ENCODE results near the gene PLEKHD1.
A peak's percentile ranks its signal among the peaks of the same experiment; 100 is the strongest.
"Not testable (repeated sequence)": the region's sequence is repeated elsewhere in the genome, so short reads cannot be mapped to it uniquely, and the experiment has no call there.

PLEKHD1 gene

DNA sequence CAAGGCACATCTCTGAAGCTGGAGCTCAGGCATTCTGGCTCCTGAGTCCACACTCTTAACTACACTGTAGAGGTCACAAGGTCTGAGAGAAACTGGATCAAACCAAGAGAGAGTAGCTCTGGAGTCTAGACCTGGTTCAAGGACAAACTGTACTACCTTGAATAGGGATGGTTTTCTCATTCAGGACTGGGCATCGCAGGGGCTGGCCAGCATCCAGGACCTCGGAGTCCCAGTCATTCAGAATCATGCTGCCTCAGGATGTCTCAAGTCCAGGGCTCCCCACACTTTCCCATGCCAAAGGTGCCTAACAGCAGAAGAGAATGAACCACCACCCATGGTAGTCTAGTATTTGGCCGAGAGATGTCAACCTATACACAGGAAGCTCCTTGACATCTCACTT lies 13.1 kb upstream of the PLEKHD1 start:
- Histone ChIP-seq H3K4me1 (ENCODE audit: control insufficient read depth, insufficient read depth, low read length) (no peaks in the 10 kb centered on the region), H3K4me3 (ENCODE audit: low read length) (no peak overlapping the region), H3K27me3 (ENCODE audit: control insufficient read depth, insufficient read depth, low read length) (no peaks in the 10 kb centered on the region), H3K9ac (ENCODE audit: low read length) (no peak overlapping the region), H3K36me3 (ENCODE audit: control insufficient read depth, insufficient read depth, low read length) (no peaks in the 10 kb centered on the region), H3K9me3 (ENCODE audit: control insufficient read depth, low read length) (no peaks in the 10 kb centered on the region)

DNA sequence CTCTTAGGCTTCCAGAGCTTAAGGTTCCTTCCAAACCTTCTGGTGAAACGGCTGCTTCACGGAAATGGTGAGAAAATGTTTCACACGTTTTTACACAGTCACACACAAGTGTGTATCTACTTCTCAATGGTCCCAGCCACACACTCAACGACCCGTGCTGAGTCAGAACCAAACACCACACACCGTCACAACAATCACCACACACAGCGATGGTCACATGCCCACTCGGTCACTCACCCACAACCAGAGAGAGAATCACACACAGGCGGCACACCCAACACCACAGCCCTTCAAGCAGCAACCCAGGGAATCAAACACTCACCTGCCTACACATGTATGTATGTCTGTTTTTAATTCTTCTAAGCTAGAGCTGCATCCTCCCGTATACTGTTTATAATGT lies 12.6 kb upstream of the PLEKHD1 start:
- Histone ChIP-seq H3K36me3 (ENCODE audit: control insufficient read depth, insufficient read depth, low read length) (no peaks in the 10 kb centered on the region), H3K9me3 (ENCODE audit: control insufficient read depth, low read length) (no peaks in the 10 kb centered on the region), H3K9ac (ENCODE audit: low read length) (no peak overlapping the region), H3K4me1 (ENCODE audit: control insufficient read depth, insufficient read depth, low read length) (no peaks in the 10 kb centered on the region), H3K27me3 (ENCODE audit: control insufficient read depth, insufficient read depth, low read length) (no peaks in the 10 kb centered on the region), H3K4me3 (ENCODE audit: low read length) (no peak overlapping the region)

DNA sequence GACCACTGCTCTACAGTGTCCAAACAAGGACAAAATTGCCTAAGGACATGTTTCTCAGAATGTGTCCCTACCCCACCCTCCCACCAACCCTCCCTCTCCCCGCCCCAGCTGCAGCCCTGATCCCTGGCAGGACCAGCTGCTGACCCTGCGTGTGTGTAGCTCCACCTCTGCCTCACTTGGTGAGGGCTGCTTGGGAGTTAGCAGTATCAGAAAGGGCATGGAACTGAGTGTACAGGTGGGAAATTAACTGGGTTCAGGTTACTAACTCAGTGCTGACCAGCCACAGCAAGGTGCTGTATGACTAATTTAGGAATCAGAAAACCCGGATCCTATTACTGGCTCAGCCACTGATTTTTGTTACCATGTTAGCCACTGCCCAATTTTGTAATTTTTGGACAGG lies 11.3 kb upstream of the PLEKHD1 start:
- H3K4me1 ChIP-seq (ENCODE audit: control insufficient read depth, insufficient read depth, low read length) = no peaks in the 10 kb centered on the region
- H3K4me3 ChIP-seq (ENCODE audit: low read length) = no peak overlapping the region
- no peaks in the 10 kb centered on the region for H3K9me3 ChIP-seq (ENCODE audit: control insufficient read depth, low read length)
- H3K36me3 ChIP-seq (ENCODE audit: control insufficient read depth, insufficient read depth, low read length) = no peaks in the 10 kb centered on the region
- no peaks in the 10 kb centered on the region for H3K27me3 ChIP-seq (ENCODE audit: control insufficient read depth, insufficient read depth, low read length)
- H3K9ac ChIP-seq (ENCODE audit: low read length) = no peak overlapping the region

DNA sequence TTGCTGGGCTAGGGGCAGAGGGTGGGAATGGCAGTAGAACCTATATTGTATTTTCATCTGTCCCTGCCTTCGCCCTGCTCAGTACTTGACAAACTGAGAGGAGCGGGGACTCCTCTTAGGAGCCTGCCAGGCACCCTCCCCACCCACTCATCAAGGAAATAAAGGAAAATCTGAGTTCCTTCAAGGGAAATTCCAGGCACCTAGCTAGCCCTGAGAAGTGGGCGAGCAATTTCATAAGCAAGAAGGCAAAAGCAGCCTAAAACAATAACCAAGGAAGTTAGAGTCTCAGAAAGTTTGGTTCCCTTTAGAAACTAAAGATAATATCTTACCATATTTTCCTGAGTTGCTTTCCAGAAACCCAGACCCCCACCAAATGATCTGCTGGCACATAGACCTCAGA lies 10.6 kb upstream of the PLEKHD1 start:
- no peaks in the 10 kb centered on the region for H3K9me3 ChIP-seq (ENCODE audit: control insufficient read depth, low read length)
- H3K4me3 ChIP-seq (ENCODE audit: low read length) = no peak overlapping the region
- no peak overlapping the region for H3K9ac ChIP-seq (ENCODE audit: low read length)
- H3K36me3 ChIP-seq (ENCODE audit: control insufficient read depth, insufficient read depth, low read length) = no peaks in the 10 kb centered on the region
- H3K4me1 ChIP-seq (ENCODE audit: control insufficient read depth, insufficient read depth, low read length) = no peaks in the 10 kb centered on the region
- H3K27me3 ChIP-seq (ENCODE audit: control insufficient read depth, insufficient read depth, low read length) = no peaks in the 10 kb centered on the region

DNA sequence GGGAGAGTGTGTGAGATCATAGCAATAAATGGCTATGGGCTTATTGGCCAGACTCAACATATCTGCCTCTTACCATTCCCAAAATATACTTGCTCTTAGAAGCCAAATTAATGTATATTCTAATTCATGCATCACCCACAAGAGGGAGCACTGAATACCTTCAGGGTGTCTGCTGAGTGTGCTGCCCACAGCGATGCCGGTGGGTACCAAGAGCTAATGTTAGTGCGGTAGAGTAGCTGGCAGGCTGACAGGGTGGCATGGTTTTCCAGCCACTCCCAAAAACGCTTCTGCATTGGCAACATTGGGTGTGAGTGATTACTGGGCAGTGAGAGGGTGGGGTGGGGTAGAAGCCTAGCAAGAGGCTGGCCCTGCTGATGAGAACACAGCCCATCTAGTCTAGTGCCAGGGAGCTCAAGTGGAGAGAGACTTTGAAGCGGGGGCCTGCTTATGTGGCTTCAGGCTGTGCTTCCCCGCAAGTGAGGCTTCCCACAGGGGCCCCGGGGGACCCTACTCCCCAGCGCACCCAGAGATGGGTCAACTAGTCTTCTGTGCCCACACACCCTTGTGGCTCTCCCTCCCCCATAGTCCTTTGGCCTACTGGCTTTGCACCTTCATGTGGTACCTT lies 9.2 kb upstream of the PLEKHD1 start:
- no peak overlapping the region for H3K4me3 ChIP-seq (ENCODE audit: low read length)
- no peaks in the 10 kb centered on the region for H3K36me3 ChIP-seq (ENCODE audit: control insufficient read depth, insufficient read depth, low read length)
- no peaks in the 10 kb centered on the region for H3K27me3 ChIP-seq (ENCODE audit: control insufficient read depth, insufficient read depth, low read length)
- H3K4me1 ChIP-seq (ENCODE audit: control insufficient read depth, insufficient read depth, low read length) = no peaks in the 10 kb centered on the region
- H3K9me3 ChIP-seq (ENCODE audit: control insufficient read depth, low read length) = no peaks in the 10 kb centered on the region
- H3K9ac ChIP-seq (ENCODE audit: low read length) = no peak overlapping the region

DNA sequence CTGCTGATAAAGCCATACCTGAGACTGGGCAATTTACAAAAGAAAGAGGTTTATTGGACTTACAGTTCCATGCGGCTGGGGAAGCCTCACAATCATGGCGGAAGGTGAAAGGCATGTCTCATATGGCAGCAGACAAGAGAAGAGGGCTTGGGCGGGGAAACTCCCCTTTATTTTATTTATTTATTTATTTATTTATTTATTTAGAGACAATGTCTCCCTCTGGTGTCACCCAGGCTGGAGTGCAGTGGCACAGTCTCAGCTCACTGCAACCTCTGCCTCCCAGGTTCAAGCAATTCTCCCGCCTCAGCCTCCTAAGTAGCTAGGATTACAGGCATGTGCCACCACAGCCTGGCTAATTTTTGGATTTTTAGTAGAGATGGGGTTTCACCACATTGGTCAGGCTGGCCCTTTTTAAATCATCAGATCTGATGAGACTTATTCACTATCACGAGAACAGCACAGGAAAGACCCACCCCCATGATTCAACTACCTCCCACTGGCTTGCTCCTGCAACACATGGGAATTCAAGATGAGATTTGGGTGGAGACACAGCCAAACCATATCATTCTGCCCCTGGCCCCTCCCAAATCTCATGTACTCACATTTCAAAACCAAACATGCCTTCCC lies 7.6 kb upstream of the PLEKHD1 start:
- H3K4me3 ChIP-seq (ENCODE audit: low read length); H3K9ac ChIP-seq (ENCODE audit: low read length); H3K27me3 ChIP-seq (ENCODE audit: control insufficient read depth, insufficient read depth, low read length); H3K36me3 ChIP-seq (ENCODE audit: control insufficient read depth, insufficient read depth, low read length); H3K9me3 ChIP-seq (ENCODE audit: control insufficient read depth, low read length); H3K4me1 ChIP-seq (ENCODE audit: control insufficient read depth, insufficient read depth, low read length): not testable (repeated sequence)

DNA sequence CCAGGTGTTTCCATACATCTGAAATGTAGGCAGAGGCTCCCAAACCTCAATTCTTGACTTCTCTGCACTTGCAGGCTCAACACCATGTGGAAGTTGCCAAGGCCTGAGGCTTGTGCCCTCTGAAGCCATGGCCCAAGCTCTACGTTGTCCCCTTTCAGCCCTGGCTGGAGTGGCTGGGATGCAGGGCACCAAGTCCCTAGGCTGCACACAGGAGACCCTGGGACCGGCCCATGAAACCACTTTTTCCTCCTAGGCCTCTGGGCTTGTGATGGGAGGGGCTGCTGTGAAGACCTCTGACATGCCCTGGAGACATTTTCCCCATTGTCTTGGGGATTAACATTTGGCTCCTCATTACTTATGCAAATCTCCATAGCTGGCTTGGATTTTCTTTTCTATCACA lies 6.5 kb upstream of the PLEKHD1 start:
- H3K9me3 ChIP-seq (ENCODE audit: control insufficient read depth, low read length); H3K4me1 ChIP-seq (ENCODE audit: control insufficient read depth, insufficient read depth, low read length); H3K9ac ChIP-seq (ENCODE audit: low read length); H3K36me3 ChIP-seq (ENCODE audit: control insufficient read depth, insufficient read depth, low read length); H3K4me3 ChIP-seq (ENCODE audit: low read length); H3K27me3 ChIP-seq (ENCODE audit: control insufficient read depth, insufficient read depth, low read length): not testable (repeated sequence)

DNA sequence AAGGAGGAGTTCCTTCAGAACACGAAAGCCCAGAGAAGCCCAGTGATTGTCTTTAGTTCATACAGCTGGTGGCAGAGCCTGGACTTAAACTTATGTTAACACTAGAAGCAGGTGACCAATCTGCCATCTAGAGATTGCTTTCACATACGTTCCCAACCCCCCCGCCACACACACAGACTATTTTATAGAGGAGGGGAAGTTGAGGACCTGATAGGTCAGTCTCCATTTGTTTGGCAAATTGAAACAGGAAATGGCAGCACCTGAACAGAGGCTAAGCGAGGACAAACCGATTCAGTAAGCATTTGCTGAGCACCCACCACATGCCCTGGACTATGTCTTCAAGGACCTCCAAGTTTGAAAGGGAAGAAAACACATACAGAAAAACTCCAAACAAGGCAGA lies 4.8 kb upstream of the PLEKHD1 start:
- Histone ChIP-seq H3K27me3 (ENCODE audit: control insufficient read depth, insufficient read depth, low read length) (peaks cover 19% of the 10 kb centered on the region), H3K9ac (ENCODE audit: low read length) (no peak overlapping the region), H3K9me3 (ENCODE audit: control insufficient read depth, low read length) (no peaks in the 10 kb centered on the region), H3K36me3 (ENCODE audit: control insufficient read depth, insufficient read depth, low read length) (no peaks in the 10 kb centered on the region), H3K4me1 (ENCODE audit: control insufficient read depth, insufficient read depth, low read length) (peaks cover 9% of the 10 kb centered on the region), H3K4me3 (ENCODE audit: low read length) (no peak overlapping the region)

DNA sequence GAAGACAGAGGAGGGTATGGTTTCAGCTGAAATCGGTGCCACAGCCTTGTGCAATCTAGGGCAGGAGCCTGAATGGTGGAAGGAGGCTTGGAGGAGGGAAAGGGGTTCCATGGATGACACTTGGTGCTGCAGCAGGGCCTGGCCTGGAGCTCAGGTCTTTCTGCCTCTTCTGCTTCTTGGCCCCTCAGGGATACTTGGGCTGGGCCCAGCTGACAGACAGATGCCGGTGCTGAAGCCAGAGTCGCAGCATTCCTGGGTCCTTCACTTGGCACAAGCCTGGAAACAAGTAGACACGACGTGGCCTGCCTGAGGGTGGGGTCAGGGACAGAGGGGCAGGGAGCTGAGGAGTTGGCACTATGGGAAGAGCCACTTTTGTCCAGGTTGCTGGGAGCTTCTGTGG lies 4.4 kb upstream of the PLEKHD1 start:
- Histone ChIP-seq H3K36me3 (ENCODE audit: control insufficient read depth, insufficient read depth, low read length) (no peaks in the 10 kb centered on the region), H3K4me1 (ENCODE audit: control insufficient read depth, insufficient read depth, low read length) (peaks cover 12% of the 10 kb centered on the region), H3K27me3 (ENCODE audit: control insufficient read depth, insufficient read depth, low read length) (peaks cover 24% of the 10 kb centered on the region), H3K9me3 (ENCODE audit: control insufficient read depth, low read length) (no peaks in the 10 kb centered on the region), H3K9ac (ENCODE audit: low read length) (no peak overlapping the region), H3K4me3 (ENCODE audit: low read length) (no peak overlapping the region)

DNA sequence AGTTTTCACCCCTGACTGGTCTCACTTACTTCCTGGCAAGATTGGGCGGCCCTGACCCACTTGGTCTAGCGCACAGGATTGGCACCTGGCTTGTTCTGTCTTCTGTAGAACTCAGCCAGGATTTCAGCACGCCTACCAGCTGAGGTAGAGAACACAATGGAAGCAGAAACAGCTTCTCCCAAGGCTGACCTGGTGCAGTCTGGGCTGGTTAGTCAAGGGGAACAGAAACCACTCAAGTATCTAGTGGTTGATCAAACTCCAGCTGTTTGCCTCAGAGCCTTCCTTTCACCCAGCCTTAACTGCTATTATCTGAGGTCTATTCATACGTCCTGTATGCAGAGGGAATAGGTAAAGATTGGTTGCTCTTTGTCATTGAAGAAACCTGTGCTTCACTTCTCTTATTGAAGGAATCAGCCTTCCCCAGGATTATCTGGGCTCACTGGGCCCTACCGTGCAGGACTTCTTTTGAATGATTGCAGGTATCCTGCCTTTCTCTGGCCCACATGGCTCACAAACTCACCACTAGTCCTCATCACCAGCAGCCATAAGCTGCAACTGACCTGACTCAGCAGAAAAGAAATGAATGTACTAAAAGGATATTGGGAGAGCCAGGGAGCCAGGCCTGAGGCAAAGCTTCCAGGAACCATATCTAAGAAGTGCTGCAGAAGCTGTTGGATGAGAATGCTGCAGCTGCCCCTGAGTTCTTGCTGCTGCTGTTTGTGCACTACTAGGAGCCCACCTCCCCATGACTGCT lies 2.5 kb upstream of the PLEKHD1 start:
- H3K27me3 ChIP-seq (ENCODE audit: control insufficient read depth, insufficient read depth, low read length) = peaks cover 41% of the 10 kb centered on the region
- H3K4me1 ChIP-seq (ENCODE audit: control insufficient read depth, insufficient read depth, low read length) = peaks cover 12% of the 10 kb centered on the region
- no peaks in the 10 kb centered on the region for H3K36me3 ChIP-seq (ENCODE audit: control insufficient read depth, insufficient read depth, low read length)
- H3K4me3 ChIP-seq (ENCODE audit: low read length) = no peak overlapping the region
- no peaks in the 10 kb centered on the region for H3K9me3 ChIP-seq (ENCODE audit: control insufficient read depth, low read length)
- no peak overlapping the region for H3K9ac ChIP-seq (ENCODE audit: low read length)

DNA sequence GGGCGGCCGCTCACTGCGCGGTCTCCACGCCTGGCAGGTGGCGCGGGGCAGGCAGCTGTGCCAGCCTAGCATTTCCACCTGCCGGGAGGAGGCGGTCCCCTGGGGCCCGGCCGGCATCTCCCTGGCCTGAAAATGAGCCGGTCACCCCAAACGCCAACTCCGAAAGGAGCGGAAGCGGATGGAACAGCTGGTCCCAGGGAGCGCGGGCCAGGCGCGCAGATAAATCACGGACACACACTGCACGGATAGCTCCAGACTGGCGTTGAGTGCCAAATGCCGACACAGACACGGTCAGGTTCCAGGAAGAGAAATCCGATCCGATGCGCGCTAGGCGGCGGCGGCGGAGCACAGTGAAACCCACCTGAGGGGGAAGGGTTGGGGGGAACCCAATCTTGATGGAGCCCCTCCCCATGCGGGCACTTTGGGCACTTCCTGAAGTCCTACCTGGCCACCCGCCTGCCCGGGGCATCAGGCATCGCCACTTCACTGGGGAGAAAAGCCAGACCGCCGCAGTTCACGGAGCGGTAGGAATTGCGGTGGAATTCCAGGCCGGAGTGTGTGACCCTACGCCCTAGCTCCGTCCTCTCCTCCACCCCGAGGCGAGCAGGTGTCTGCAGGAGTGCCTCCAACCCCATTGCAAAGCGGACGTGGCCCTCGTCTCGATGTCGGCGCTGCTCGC lies 624 bp upstream of the PLEKHD1 start:
- no peaks in the 10 kb centered on the region for H3K9me3 ChIP-seq (ENCODE audit: control insufficient read depth, low read length)
- H3K4me3 ChIP-seq (ENCODE audit: low read length) = no peak overlapping the region
- no peaks in the 10 kb centered on the region for H3K36me3 ChIP-seq (ENCODE audit: control insufficient read depth, insufficient read depth, low read length)
- peaks cover 50% of the 10 kb centered on the region for H3K27me3 ChIP-seq (ENCODE audit: control insufficient read depth, insufficient read depth, low read length)
- H3K9ac ChIP-seq (ENCODE audit: low read length) = peak overlapping the region; percentile 17
- H3K4me1 ChIP-seq (ENCODE audit: control insufficient read depth, insufficient read depth, low read length) = peaks cover 12% of the 10 kb centered on the region

DNA sequence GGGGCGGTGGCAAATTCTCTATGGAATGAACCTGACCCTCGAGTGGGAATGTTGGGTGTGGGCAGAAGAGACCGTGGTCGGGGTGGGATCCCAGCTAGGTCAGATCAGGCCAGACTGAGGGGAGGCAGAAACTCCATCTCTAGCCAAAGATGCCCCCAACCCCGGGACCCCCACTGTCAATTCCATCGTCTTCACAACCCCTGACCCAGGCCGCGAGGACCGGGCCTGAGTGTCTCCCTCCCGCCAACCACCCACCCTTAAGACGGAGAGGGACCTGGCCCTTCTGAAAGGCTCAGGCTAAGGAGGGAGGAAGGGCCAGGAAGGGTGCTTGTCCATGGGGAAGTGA lies 760 bp downstream of the PLEKHD1 start:
- no peak overlapping the region for H3K4me3 ChIP-seq (ENCODE audit: low read length)
- H3K36me3 ChIP-seq (ENCODE audit: control insufficient read depth, insufficient read depth, low read length) = no peaks in the 10 kb centered on the region
- peaks cover 50% of the 10 kb centered on the region for H3K27me3 ChIP-seq (ENCODE audit: control insufficient read depth, insufficient read depth, low read length)
- no peaks in the 10 kb centered on the region for H3K9me3 ChIP-seq (ENCODE audit: control insufficient read depth, low read length)
- H3K4me1 ChIP-seq (ENCODE audit: control insufficient read depth, insufficient read depth, low read length) = peaks cover 12% of the 10 kb centered on the region
- no peak overlapping the region for H3K9ac ChIP-seq (ENCODE audit: low read length)

Measured in mucosa of stomach (tissue), 1 donor.